HCT116 (cell line): ENCODE measurements around the gene GRK6. TPM values are rescaled to one million over a fixed set of nuclear protein-coding genes. Genes with fewer than 3 reads are reported as not detected.

Source experiments
- ATAC-seq: fragments of 200-7000 bp; cut with Tn5 transposase; 2 replicates; pipeline ENCODE4 v1.9.1; 2020; ENCODE audit warnings: mild to moderate bottlenecking, moderate library complexity
- BruUV-seq: library from RNA; stranded (reverse); fragments of 400-500 nt; replicated peaks from 2 replicates; lab custom pipeline; 2021; lab: Mats Ljungman, UMichigan
- CTCF ChIA-PET: fragments of 300-600 bp; sonication (Branson Sonifier 250); formaldehyde crosslinking; loops from one replicate; lab custom pipeline; 2021; ENCODE audit warnings: antibody characterized with exemption; lab: Charles Lee
- POLR2A ChIA-PET: fragments of 300-600, 350-600 bp; sonication (Branson Sonifier 250); formaldehyde crosslinking; loops from one replicate; lab custom pipeline; 2021; ENCODE audit warnings: antibody characterized with exemption; lab: Charles Lee
- RAD21 ChIA-PET, 2 experiments: fragments of 300-600 bp; sonication (Branson Sonifier 250); formaldehyde crosslinking; loops; one replicate each; lab custom pipeline; 2023; ENCODE audit warnings: low total read pairs in 2 of 2; ENCODE audit not compliant: uncharacterized antibody in 2 of 2, unreplicated experiment in 2 of 2, low non-redundant PET in 1 of 2; lab: Charles Lee
- DNase-seq: peaks from one replicate; pipeline ENCODE4 v3.0.0-alpha.2; 2010; ENCODE audit warnings: low read depth, low spot score
- H2AFZ ChIP-seq: fragments of 200-600 bp; shearing (Covaris generic), sonication (generic); 2 replicates; pipeline ENCODE4 v1.6.1; 2017; ENCODE audit warnings: low read depth, mixed run types, mixed read lengths, antibody characterized with exemption, low read length; ENCODE audit not compliant: poor library complexity, severe bottlenecking
- H3K27ac ChIP-seq: 2 replicates; pipeline ENCODE4 v1.5.1; 2012; ENCODE audit warnings: low read depth, low read length
- H3K27me3 ChIP-seq: fragments of 200-600 bp; sonication (generic); 2 replicates; pipeline ENCODE4 v1.6.1; 2016; ENCODE audit warnings: mixed run types, low read length, mixed read lengths; ENCODE audit not compliant: insufficient read depth
- H3K36me3 ChIP-seq, 2 experiments: fragments of 200-500 bp in 1 of 2; fragments of 200-600 bp in 1 of 2; sonication (Bioruptor generic) in 1 of 2; sonication (generic) in 1 of 2; 2 replicates each; pipeline versions ENCODE4 v1.5.1 to v1.6.1; 2014 to 2016; ENCODE audit warnings: low read length in 2 of 2, inconsistent platforms in 1 of 2, mixed read lengths in 1 of 2, mixed run types in 1 of 2; ENCODE audit not compliant: insufficient read depth in 2 of 2, control insufficient read depth in 1 of 2
- H3K4me1 ChIP-seq, 2 experiments: fragments of 200-600 bp in 1 of 2; sonication (generic) in 1 of 2; 2 replicates each; pipeline versions ENCODE4 v1.5.1 to v1.6.1; 2012 to 2017; ENCODE audit warnings: low read length in 2 of 2, inconsistent platforms in 1 of 2, mild to moderate bottlenecking in 1 of 2, mixed read lengths in 1 of 2, mixed run types in 1 of 2, moderate library complexity in 1 of 2; ENCODE audit not compliant: insufficient read depth in 2 of 2, control insufficient read depth in 1 of 2
- H3K4me2 ChIP-seq: fragments of 200-600 bp; sonication (generic); 2 replicates; pipeline ENCODE4 v1.6.1; 2017; ENCODE audit warnings: mixed run types, low read length, mixed read lengths
- H3K4me3 ChIP-seq, 2 experiments: fragments of 200-600 bp in 1 of 2; sonication (generic) in 1 of 2; replicated peaks in 1 of 2; 2 replicates each; pipeline ENCODE4 v1.5.1; 2011 to 2016; ENCODE audit warnings: low read length in 2 of 2, control low read depth in 1 of 2, low read depth in 1 of 2, mild to moderate bottlenecking in 1 of 2, mixed read lengths in 1 of 2, mixed run types in 1 of 2
- H3K79me2 ChIP-seq: fragments of 200-600 bp; sonication (generic); 2 replicates; pipeline ENCODE4 v1.6.1; 2017; ENCODE audit warnings: mild to moderate bottlenecking, mixed run types, low read length, moderate library complexity, mixed read lengths; ENCODE audit not compliant: insufficient read depth
- H3K9ac ChIP-seq: fragments of 200-600 bp; sonication (generic); 2 replicates; pipeline ENCODE4 v1.6.1; 2016; ENCODE audit warnings: low read length, mixed read lengths
- H3K9me2 ChIP-seq: fragments of 200-600 bp; sonication (generic), shearing (Covaris generic); 2 replicates; pipeline ENCODE4 v1.6.1; 2017; ENCODE audit warnings: mixed run types, mild to moderate bottlenecking, moderate library complexity; ENCODE audit not compliant: insufficient read depth
- H3K9me3 ChIP-seq, 2 experiments: fragments of 200-500 bp in 1 of 2; fragments of 200-600 bp in 1 of 2; sonication (Bioruptor generic) in 1 of 2; sonication (generic) in 1 of 2; 2 replicates each; pipeline ENCODE4 v1.6.1; 2014 to 2017; ENCODE audit warnings: low read length in 2 of 2, mixed read lengths in 2 of 2, inconsistent platforms in 1 of 2, low read depth in 1 of 2, mild to moderate bottlenecking in 1 of 2, mixed run types in 1 of 2, moderate library complexity in 1 of 2; ENCODE audit not compliant: control insufficient read depth in 1 of 2, insufficient read depth in 1 of 2
- H4K20me1 ChIP-seq: fragments of 200-600 bp; sonication (generic), shearing (Covaris generic); 2 replicates; pipeline ENCODE4 v1.6.1; 2017; ENCODE audit warnings: mixed run types, mild to moderate bottlenecking, moderate library complexity; ENCODE audit not compliant: insufficient read depth
- CEBPB ChIP-seq: IDR thresholded peaks from 2 replicates; pipeline ENCODE4 v1.6.1; 2012; ENCODE audit warnings: low read depth
- EGR1 ChIP-seq: IDR thresholded peaks from 2 replicates; pipeline ENCODE4 v1.6.1; 2012; ENCODE audit warnings: low read depth
- ELF1 ChIP-seq: IDR thresholded peaks from 2 replicates; pipeline ENCODE4 v1.6.1; 2012; ENCODE audit warnings: low read depth, borderline replicate concordance
- EZH2 ChIP-seq: fragments of 200-600 bp; sonication (generic); IDR thresholded peaks from 2 replicates; pipeline ENCODE4 v1.6.1; 2017; ENCODE audit warnings: antibody characterized with exemption, mixed run types
- RAD21 ChIP-seq: IDR thresholded peaks from 2 replicates; pipeline ENCODE4 v1.6.1; 2012; ENCODE audit warnings: low read depth, mild to moderate bottlenecking
- SIN3A ChIP-seq: IDR thresholded peaks from 2 replicates; pipeline ENCODE4 v1.6.1; 2012; ENCODE audit warnings: low read depth
- SP1 ChIP-seq: IDR thresholded peaks from 2 replicates; pipeline ENCODE4 v1.6.1; 2012; ENCODE audit warnings: low read depth
- SRF ChIP-seq: IDR thresholded peaks from 2 replicates; pipeline ENCODE4 v1.6.1; 2012; ENCODE audit warnings: low read depth
- ZFX ChIP-seq: fragments of 450-650 bp; IDR thresholded peaks from 2 replicates; pipeline ENCODE4 v1.6.1; 2017
- ZNF274 ChIP-seq: fragments of 200-500 bp; sonication (Bioruptor generic); IDR thresholded peaks from 2 replicates; pipeline ENCODE4 v1.6.1; 2014; ENCODE audit warnings: mild to moderate bottlenecking, low read depth, low read length, inconsistent platforms
- intact Hi-C: fragments of 100-400 bp; cut with micrococcal nuclease; formaldehyde crosslinking; loops from 2 replicates; pipeline ENCODE4 v1.10.0; 2022
- total RNA-seq: library from RNA; stranded (reverse); gene quantifications from one replicate; pipeline ENCODE4 v1.2.1, GENCODE V29; 2021; ENCODE audit not compliant: unreplicated experiment
- TF ChIP-seq, protein P1 (sequence below): IDR thresholded peaks from 2 replicates; pipeline ENCODE4 v1.6.1; 2012
- TF ChIP-seq, protein P2 (sequence below): IDR thresholded peaks from 2 replicates; pipeline ENCODE4 v1.6.1; 2011; ENCODE audit warnings: mild to moderate bottlenecking, low read length, moderate library complexity; ENCODE audit not compliant: insufficient replicate concordance; ENCODE audit errors: extremely low read depth
- TF ChIP-seq, protein P3 (sequence below): IDR thresholded peaks from 2 replicates; pipeline ENCODE4 v1.6.1; 2012

The GRK6 gene
- total RNA-seq, 1 experiment from 2014 or later = 89.3 TPM

DNA sequence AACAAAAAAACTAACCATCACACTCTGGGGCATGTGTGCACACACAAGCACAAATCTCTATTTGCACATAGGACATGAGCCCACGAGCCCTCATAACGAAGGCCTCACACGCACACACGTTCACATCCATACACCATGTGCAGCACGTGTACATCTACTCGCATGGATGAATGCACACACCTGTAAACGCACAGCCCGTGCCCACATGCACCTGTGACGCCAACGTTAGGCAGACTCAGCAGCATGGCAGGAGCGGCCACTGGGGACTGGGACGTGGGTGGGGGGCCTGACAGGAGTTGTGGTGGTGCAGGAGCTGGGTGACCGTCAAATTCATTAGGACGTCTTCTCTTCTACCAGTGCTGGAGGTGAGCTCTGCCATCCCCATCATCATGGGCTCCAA is 39.1 kb upstream of the GRK6 start (continued):
- TF ChIP-seq EZH2 (no peak), ELF1 (no peak), SRF (no peak), SP1 (no peak)
- TF ChIP-seq, protein P1, sequence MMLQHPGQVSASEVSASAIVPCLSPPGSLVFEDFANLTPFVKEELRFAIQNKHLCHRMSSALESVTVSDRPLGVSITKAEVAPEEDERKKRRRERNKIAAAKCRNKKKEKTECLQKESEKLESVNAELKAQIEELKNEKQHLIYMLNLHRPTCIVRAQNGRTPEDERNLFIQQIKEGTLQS = no peak

DNA sequence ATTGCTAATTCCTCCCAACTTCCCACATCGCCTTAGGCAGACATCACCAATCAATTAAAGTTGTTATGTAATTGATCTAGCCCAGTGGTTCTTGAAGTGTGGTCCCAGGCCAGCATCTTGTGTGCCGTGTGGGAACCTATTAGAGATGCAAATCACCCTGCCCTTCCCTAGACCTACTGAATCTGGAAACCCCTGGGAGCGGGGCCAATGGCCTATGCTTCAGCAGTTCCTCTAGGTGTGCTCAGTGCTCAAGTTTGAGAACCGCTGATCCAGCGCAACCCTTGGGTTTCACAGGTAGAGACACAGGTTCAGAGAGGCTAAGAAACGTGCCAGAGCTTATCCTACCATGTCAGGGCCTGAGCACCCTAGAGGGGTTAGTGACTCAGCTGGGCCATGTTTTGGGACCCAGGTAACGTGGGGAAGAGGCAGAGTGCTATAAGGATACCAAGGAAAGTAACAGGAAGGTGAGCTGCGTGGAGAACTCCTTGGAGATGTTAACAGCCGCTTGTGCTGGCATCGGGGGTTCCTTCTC is 37.9 kb upstream of the GRK6 start:
- H3K27ac ChIP-seq = peak overlapping the region; percentile 63
- no peak for DNase-seq
- POLR2A ChIA-PET = interaction anchor here (1.0 to 2.6 kb wide), 2 partner anchors 9 to 60 kb away, joined by 5 to 9 read pairs; no protein-coding TSS in a partner anchor

More for the DNA sequence above, 37.9 kb upstream of the GRK6 start:
- no peak for ATAC-seq
- ChIA-PET CTCF (interaction anchor here (1.8 to 3.1 kb wide), 6 partner anchors 15 to 274 kb away, joined by 8 to 65 read pairs (median 29); partner anchors contain the start of gene PDLIM7), RAD21 (interaction anchor here in 1 of 2 experiments (1.0 kb wide), 1 partner anchor 18 kb away, joined by 6 read pairs; no protein-coding TSS in a partner anchor)
- H3K4me3 ChIP-seq = no peak overlapping the region
- no peaks in the 10 kb centered on the region for H3K9me3 ChIP-seq
- no peaks in the 10 kb centered on the region for H4K20me1 ChIP-seq
- H3K4me2 ChIP-seq = peak overlapping the region; percentile 64
- no peaks in the 10 kb centered on the region for H3K27me3 ChIP-seq
- intact Hi-C loops = loop anchor here (5.0 kb wide), 1 partner anchor 71 kb away; no protein-coding TSS in a partner anchor
- H3K4me1 ChIP-seq = peaks cover 24 to 43% of the 10 kb centered on the region in 2 experiments
- TF ChIP-seq ZFX = no peak
- no peak for TF ChIP-seq SP1
- TF ChIP-seq SRF = no peak
- TF ChIP-seq, protein P2, sequence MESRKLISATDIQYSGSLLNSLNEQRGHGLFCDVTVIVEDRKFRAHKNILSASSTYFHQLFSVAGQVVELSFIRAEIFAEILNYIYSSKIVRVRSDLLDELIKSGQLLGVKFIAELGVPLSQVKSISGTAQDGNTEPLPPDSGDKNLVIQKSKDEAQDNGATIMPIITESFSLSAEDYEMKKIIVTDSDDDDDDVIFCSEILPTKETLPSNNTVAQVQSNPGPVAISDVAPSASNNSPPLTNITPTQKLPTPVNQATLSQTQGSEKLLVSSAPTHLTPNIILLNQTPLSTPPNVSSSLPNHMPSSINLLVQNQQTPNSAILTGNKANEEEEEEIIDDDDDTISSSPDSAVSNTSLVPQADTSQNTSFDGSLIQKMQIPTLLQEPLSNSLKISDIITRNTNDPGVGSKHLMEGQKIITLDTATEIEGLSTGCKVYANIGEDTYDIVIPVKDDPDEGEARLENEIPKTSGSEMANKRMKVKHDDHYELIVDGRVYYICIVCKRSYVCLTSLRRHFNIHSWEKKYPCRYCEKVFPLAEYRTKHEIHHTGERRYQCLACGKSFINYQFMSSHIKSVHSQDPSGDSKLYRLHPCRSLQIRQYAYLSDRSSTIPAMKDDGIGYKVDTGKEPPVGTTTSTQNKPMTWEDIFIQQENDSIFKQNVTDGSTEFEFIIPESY = no peak
- no peak for TF ChIP-seq EGR1
- TF ChIP-seq CEBPB = no peak
- TF ChIP-seq, protein P3, sequence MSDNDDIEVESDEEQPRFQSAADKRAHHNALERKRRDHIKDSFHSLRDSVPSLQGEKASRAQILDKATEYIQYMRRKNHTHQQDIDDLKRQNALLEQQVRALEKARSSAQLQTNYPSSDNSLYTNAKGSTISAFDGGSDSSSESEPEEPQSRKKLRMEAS = no peak
- no peak for TF ChIP-seq SIN3A
- no peak for TF ChIP-seq ZNF274
- TF ChIP-seq RAD21 = no peak
- H3K9ac ChIP-seq = peak overlapping the region; percentile 43; the same call in 1 of the 2 replicates
- no peaks in the 10 kb centered on the region for H3K36me3 ChIP-seq
- H3K79me2 ChIP-seq = no peaks in the 10 kb centered on the region
- H2AFZ ChIP-seq = no peak overlapping the region
- no peaks in the 10 kb centered on the region for H3K9me2 ChIP-seq
- BruUV-seq = no TSS peak
